GM19025 (cell line): ENCODE results near the gene CMIP.
"Not testable (repeated sequence)": the region's sequence is repeated elsewhere in the genome, so short reads cannot be mapped to it uniquely, and the experiment has no call there.

ENCODE experiments used
- ATAC-seq: cut with Tn5 transposase; IDR thresholded peaks from one replicate; pipeline ENCODE4 v1.9.1; 2021; ENCODE audit warnings: mild to moderate bottlenecking, low read depth, moderate library complexity; ENCODE audit not compliant: unreplicated experiment

The CMIP gene

GRCh38 chr16:81574168-81574567 lies 129.6 kb downstream of the CMIP start:
- ATAC-seq = no peak

- no peak for ATAC-seq
Measured at GRCh38 chr16:81575307-81575706, 130.7 kb downstream of the CMIP start.

GRCh38 chr16:81575834-81576233 lies 131.2 kb downstream of the CMIP start:
- no peak for ATAC-seq

GRCh38 chr16:81576696-81577095 lies 132.1 kb downstream of the CMIP start:
- no peak for ATAC-seq

- not testable (repeated sequence) for ATAC-seq
Measured at GRCh38 chr16:81577272-81577671, 132.7 kb downstream of the CMIP start.

- no peak for ATAC-seq
Measured at GRCh38 chr16:81578076-81578475, 133.5 kb downstream of the CMIP start.

GRCh38 chr16:81578636-81579413 lies 134.2 kb downstream of the CMIP start:
- no peak for ATAC-seq

GRCh38 chr16:81581107-81581506 lies 136.5 kb downstream of the CMIP start:
- ATAC-seq = no peak

- ATAC-seq = no peak
Measured at GRCh38 chr16:81582655-81583441, 138.2 kb downstream of the CMIP start.

- ATAC-seq = no peak
Measured at GRCh38 chr16:81583893-81584631, 139.5 kb downstream of the CMIP start.

- no peak for ATAC-seq
Measured at GRCh38 chr16:81585785-81586184, 141.2 kb downstream of the CMIP start.

- ATAC-seq = no peak
Measured at GRCh38 chr16:81586417-81586816, 141.8 kb downstream of the CMIP start.

GRCh38 chr16:81586977-81587625 lies 142.5 kb downstream of the CMIP start:
- no peak for ATAC-seq

- no peak for ATAC-seq
Measured at GRCh38 chr16:81587626-81588160, 143.1 kb downstream of the CMIP start.

GRCh38 chr16:81588326-81589081 lies 143.9 kb downstream of the CMIP start:
- ATAC-seq = no peak

- ATAC-seq = no peak
Measured at GRCh38 chr16:81589975-81590650, 145.5 kb downstream of the CMIP start.

- ATAC-seq = no peak
Measured at GRCh38 chr16:81590714-81591544, 146.3 kb downstream of the CMIP start.

- ATAC-seq = no peak
Measured at GRCh38 chr16:81591545-81591870, 146.9 kb downstream of the CMIP start.
